HepG2 (cell line): ENCODE measurements around the gene KPNA4. TPM values are rescaled to one million over a fixed set of nuclear protein-coding genes. Genes with fewer than 3 reads are reported as not detected.

ENCODE experiments used
- ATAC-seq: fragments of 200-7000 bp; cut with Tn5 transposase; 3 replicates; pipeline ENCODE4 v1.9.1; 2020; ENCODE audit warnings: mild to moderate bottlenecking, moderate library complexity
- BruUV-seq: library from RNA; stranded (reverse); fragments of 400-500 nt; replicated peaks from 2 replicates; lab custom pipeline; 2021; lab: Mats Ljungman, UMichigan
- CTCF ChIA-PET: fragments of 300-600 bp; formaldehyde crosslinking; extraction: SDS; loops from one replicate; lab custom pipeline; 2021; ENCODE audit warnings: low total read pairs, inconsistent platforms, low intra/inter-chr PET ratio; lab: Yijun Ruan, JAX
- POLR2A ChIA-PET: fragments of 350-600 bp; sonication (Branson Sonifier 250); formaldehyde crosslinking; loops from one replicate; lab custom pipeline; 2020; ENCODE audit warnings: antibody characterized with exemption, inconsistent platforms; lab: Yijun Ruan, JAX
- DNase-seq: peaks from one replicate; pipeline ENCODE4 v3.0.0-alpha.2; 2015; ENCODE audit warnings: low spot score
- FAIRE-seq: peaks from 3 replicates; lab custom pipeline; 2011; peaks lifted over from hg19 to GRCh38; lab: Jason Lieb, UNC
- H2AFZ ChIP-seq: one replicate; pipeline ENCODE4 v1.6.1; 2011; ENCODE audit warnings: low read length, inconsistent platforms
- H3K27ac ChIP-seq: fragments of 300-600 bp; 3 replicates; pipeline ENCODE4 v1.8.0; 2011; ENCODE audit warnings: mixed run types, mild to moderate bottlenecking, mixed read lengths, low read length, inconsistent platforms; ENCODE audit not compliant: insufficient read depth; ENCODE audit errors: extremely low read length
- H3K27me3 ChIP-seq, 2 experiments: fragments of 200-600 bp in 1 of 2; 2 replicates in 1 of 2; 3 replicates in 1 of 2; pipeline versions ENCODE4 v1.6.0 to v1.8.0; 2011; ENCODE audit warnings: low read length in 2 of 2, mild to moderate bottlenecking in 2 of 2, moderate library complexity in 2 of 2, inconsistent platforms in 1 of 2; ENCODE audit not compliant: insufficient read depth in 2 of 2, control insufficient read depth in 1 of 2
- H3K36me3 ChIP-seq, 2 experiments: fragments of 200-600 bp in 1 of 2; replicated peaks in 1 of 2; 2 replicates in 1 of 2; 3 replicates in 1 of 2; pipeline versions ENCODE4 v1.5.1 to v1.8.0; 2011; ENCODE audit warnings: low read length in 2 of 2, inconsistent platforms in 1 of 2; ENCODE audit not compliant: insufficient read depth in 2 of 2, control insufficient read depth in 1 of 2
- H3K4me1 ChIP-seq: 2 replicates; pipeline ENCODE4 v1.5.1; 2012; ENCODE audit warnings: low read length, inconsistent platforms; ENCODE audit not compliant: insufficient read depth
- H3K4me2 ChIP-seq: 2 replicates; pipeline ENCODE4 v1.6.0; 2011; ENCODE audit warnings: low read depth, low read length, inconsistent platforms
- H3K4me3 ChIP-seq, 3 experiments: fragments of 200-600 bp in 1 of 3; sonication (generic), shearing (Covaris generic) in 1 of 3; replicated peaks in 1 of 3; 2 replicates each; pipeline ENCODE4 v1.5.1; 2011 to 2016; ENCODE audit warnings: low read length in 3 of 3, inconsistent platforms in 2 of 3, low read depth in 2 of 3, mild to moderate bottlenecking in 2 of 3, control low read depth in 1 of 3, mixed read lengths in 1 of 3; ENCODE audit not compliant: insufficient read depth in 1 of 3
- H3K79me2 ChIP-seq: one replicate; pipeline ENCODE4 v1.6.1; 2011; ENCODE audit warnings: low read length, inconsistent platforms; ENCODE audit not compliant: insufficient read depth
- H3K9ac ChIP-seq: 2 replicates; pipeline ENCODE4 v1.6.0; 2011; ENCODE audit warnings: mild to moderate bottlenecking, low read depth, low read length, inconsistent platforms; ENCODE audit not compliant: insufficient read depth
- H3K9me3 ChIP-seq: 2 replicates; pipeline ENCODE4 v1.5.1; 2012; ENCODE audit warnings: mild to moderate bottlenecking, low read length
- H4K20me1 ChIP-seq: 2 replicates; pipeline ENCODE4 v1.6.0; 2011; ENCODE audit warnings: inconsistent platforms, mild to moderate bottlenecking, low read length, moderate library complexity; ENCODE audit not compliant: insufficient read depth
- GFI1 ChIP-seq: sonication (generic); formaldehyde crosslinking; IDR thresholded peaks from 2 replicates; pipeline ENCODE4 v1.5.0; 2020; ENCODE audit warnings: missing genetic modification reagents, mild to moderate bottlenecking, borderline replicate concordance
- HMGA1 ChIP-seq: sonication (generic); formaldehyde crosslinking; conservative IDR thresholded peaks from 2 replicates; pipeline ENCODE4 v1.4.0; 2020; ENCODE audit warnings: missing genetic modification reagents
- RFX3 ChIP-seq: IDR thresholded peaks from 2 replicates; pipeline ENCODE4 v1.6.1; 2016; ENCODE audit warnings: missing biosample characterization, missing genetic modification reagents
- SNAPC2 ChIP-seq: sonication (generic); formaldehyde crosslinking; IDR thresholded peaks from 2 replicates; pipeline ENCODE4 v1.8.1; 2022; ENCODE audit warnings: mild to moderate bottlenecking, missing genetic modification reagents
- ZNF335 ChIP-seq: sonication (generic); formaldehyde crosslinking; IDR thresholded peaks from 2 replicates; pipeline ENCODE4 v1.4.0; 2020; ENCODE audit warnings: missing genetic modification reagents
- ZNF556 ChIP-seq: sonication (generic); formaldehyde crosslinking; IDR thresholded peaks from 2 replicates; pipeline ENCODE4 v1.4.0; 2020; ENCODE audit warnings: mild to moderate bottlenecking, missing genetic modification reagents, borderline replicate concordance
- ZNF703 ChIP-seq: sonication (generic); formaldehyde crosslinking; IDR thresholded peaks from 2 replicates; pipeline ENCODE4 v1.5.1; 2020; ENCODE audit warnings: missing genetic modification reagents, mild to moderate bottlenecking, moderate library complexity, borderline replicate concordance
- ZNF782 ChIP-seq: sonication (generic); formaldehyde crosslinking; IDR thresholded peaks from 2 replicates; pipeline ENCODE4 v1.4.0; 2020; ENCODE audit warnings: missing genetic modification reagents, mild to moderate bottlenecking, borderline replicate concordance
- WGBS: methylation state at CpG from one replicate; pipeline ENCODE4 v1.1.6; 2017; ENCODE audit warnings: low lambda C conversion rate; 5-methylcytosine and 5-hydroxymethylcytosine counted together
- in situ Hi-C: cut with HindIII; loops from 2 replicates; pipeline ENCODE4 v1.10.0; 2017; ENCODE audit warnings: low pct_unique_long_range_greater_than_20kb; ENCODE audit not compliant: extremely low pct_ligation_motif_present
- intact Hi-C: fragments of 100-400 bp; cut with micrococcal nuclease; formaldehyde crosslinking; loops from one replicate; pipeline ENCODE4 v1.10.0; 2022; ENCODE audit not compliant: unreplicated experiment
- polyA plus RNA-seq, 8 experiments: library from polyadenylated mRNA; depleted of rRNA in 3 of 8; stranded (reverse) in 7 of 8; unstranded in 1 of 8; fragments of >200 nt; fragmentation: Illumina TruSeq in 4 of 8; extraction: Trizol in 4 of 8; gene quantifications; 2 replicates each; pipeline versions ENCODE4 v1.2.1 to v1.2.3, GENCODE V29; 2011 to 2016; ENCODE audit warnings: low read depth in 4 of 8, missing spikeins in 1 of 8, mixed read lengths in 1 of 8; ENCODE audit not compliant: insufficient read depth in 1 of 8
- total RNA-seq, 5 experiments: library from RNA; depleted of rRNA; stranded (reverse); fragments of >200 nt; fragmentation: Illumina TruSeq; extraction: Trizol; gene quantifications; 2 replicates each; pipeline ENCODE4 v1.2.3, GENCODE V29; 2016; ENCODE audit warnings: low read depth in 1 of 5
- TF ChIP-seq, protein P1 (sequence below): sonication (generic); formaldehyde crosslinking; IDR thresholded peaks from 2 replicates; pipeline ENCODE4 v1.4.0; 2020; ENCODE audit warnings: missing genetic modification reagents, borderline replicate concordance
- TF ChIP-seq, protein P2 (sequence below): sonication (generic); formaldehyde crosslinking; IDR thresholded peaks from 2 replicates; pipeline ENCODE4 v1.9.0; 2021; ENCODE audit warnings: missing genetic modification reagents, mild to moderate bottlenecking, borderline replicate concordance

KPNA4 gene
- total and polyA plus RNA-seq, 2 of the 13 experiments (the other 11 are each of a cell fraction or from before 2014, with no cell fraction given), result 9.9 to 27.9 TPM

DNA sequence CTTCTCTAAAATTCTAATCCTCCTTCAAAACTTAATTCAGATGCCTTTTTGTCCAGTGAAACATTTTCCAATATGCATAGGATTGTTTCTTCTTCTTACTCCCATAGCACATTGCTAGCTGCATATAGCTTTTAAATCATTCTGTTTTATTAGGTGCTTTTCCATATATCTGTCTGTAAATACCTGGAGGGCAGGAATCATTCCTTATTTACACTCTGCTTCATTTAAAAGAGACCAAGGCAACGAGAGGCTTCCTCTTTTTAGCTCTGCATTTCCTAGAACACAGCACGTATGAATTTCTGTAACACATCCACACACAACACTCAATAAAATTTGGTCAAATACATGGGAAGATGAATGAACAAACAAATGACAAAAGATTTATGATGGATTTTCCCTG is 43.5 kb upstream of the KPNA4 start:
- TF ChIP-seq ZNF556 (CRISPR knock-in tag) (no peak), ZNF703 (no peak), ZNF782 (no peak), RFX3 (CRISPR knock-in tag) (no peak), GFI1 (no peak), ZNF335 (CRISPR knock-in tag) (no peak), HMGA1 (CRISPR knock-in tag) (no peak), SNAPC2 (no peak)
- TF ChIP-seq, protein P1, sequence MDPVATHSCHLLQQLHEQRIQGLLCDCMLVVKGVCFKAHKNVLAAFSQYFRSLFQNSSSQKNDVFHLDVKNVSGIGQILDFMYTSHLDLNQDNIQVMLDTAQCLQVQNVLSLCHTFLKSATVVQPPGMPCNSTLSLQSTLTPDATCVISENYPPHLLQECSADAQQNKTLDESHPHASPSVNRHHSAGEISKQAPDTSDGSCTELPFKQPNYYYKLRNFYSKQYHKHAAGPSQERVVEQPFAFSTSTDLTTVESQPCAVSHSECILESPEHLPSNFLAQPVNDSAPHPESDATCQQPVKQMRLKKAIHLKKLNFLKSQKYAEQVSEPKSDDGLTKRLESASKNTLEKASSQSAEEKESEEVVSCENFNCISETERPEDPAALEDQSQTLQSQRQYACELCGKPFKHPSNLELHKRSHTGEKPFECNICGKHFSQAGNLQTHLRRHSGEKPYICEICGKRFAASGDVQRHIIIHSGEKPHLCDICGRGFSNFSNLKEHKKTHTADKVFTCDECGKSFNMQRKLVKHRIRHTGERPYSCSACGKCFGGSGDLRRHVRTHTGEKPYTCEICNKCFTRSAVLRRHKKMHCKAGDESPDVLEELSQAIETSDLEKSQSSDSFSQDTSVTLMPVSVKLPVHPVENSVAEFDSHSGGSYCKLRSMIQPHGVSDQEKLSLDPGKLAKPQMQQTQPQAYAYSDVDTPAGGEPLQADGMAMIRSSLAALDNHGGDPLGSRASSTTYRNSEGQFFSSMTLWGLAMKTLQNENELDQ (CRISPR knock-in tag), result no peak
- TF ChIP-seq, protein P2, sequence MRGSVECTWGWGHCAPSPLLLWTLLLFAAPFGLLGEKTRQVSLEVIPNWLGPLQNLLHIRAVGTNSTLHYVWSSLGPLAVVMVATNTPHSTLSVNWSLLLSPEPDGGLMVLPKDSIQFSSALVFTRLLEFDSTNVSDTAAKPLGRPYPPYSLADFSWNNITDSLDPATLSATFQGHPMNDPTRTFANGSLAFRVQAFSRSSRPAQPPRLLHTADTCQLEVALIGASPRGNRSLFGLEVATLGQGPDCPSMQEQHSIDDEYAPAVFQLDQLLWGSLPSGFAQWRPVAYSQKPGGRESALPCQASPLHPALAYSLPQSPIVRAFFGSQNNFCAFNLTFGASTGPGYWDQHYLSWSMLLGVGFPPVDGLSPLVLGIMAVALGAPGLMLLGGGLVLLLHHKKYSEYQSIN (CRISPR knock-in tag), result no peak
- DNase-seq, result no peak
- Histone ChIP-seq H2AFZ (no peak overlapping the region), H3K4me2 (no peak overlapping the region), H3K36me3 (no peaks in the 10 kb centered on the region), H3K79me2 (no peaks in the 10 kb centered on the region), H4K20me1 (no peaks in the 10 kb centered on the region), H3K9me3 (no peaks in the 10 kb centered on the region), H3K27me3 (no peaks in the 10 kb centered on the region), H3K27ac (no peak overlapping the region), H3K4me3 (no peak overlapping the region), H3K4me1 (peaks cover 8% of the 10 kb centered on the region; the same call in 1 of the 2 replicates), H3K9ac (no peak overlapping the region)
- POLR2A ChIA-PET, result no interaction called here
- ATAC-seq, result no peak
- FAIRE-seq, result no peak
- intact Hi-C loops (no loop called here), in situ Hi-C loops (no loop called here)
- CTCF ChIA-PET, result no interaction called here
- 29% methylated on average over 2 of the region's 2 CpGs for WGBS
- BruUV-seq, result no TSS peak
